Upper lobe of left lung (tissue), 4 donors: ENCODE results near the gene RSPH9.

Experiments used
- CTCF ChIP-seq, 6 experiments: fragments of 450-650 bp in 4 of 6; fragments of 200-600 bp in 2 of 6; sonication (generic) in 2 of 6; IDR thresholded peaks; one replicate each; pipeline ENCODE4 v1.5.1; 2016 to 2019; ENCODE audit warnings: antibody characterized with exemption in 6 of 6
- POLR2A ChIP-seq, 4 donors: fragments of 450-650 bp; IDR thresholded peaks; one replicate each; pipeline ENCODE4 v1.5.1; 2016 to 2017; ENCODE audit warnings: antibody characterized with exemption in 4 of 4, mild to moderate bottlenecking in 2 of 4
- POLR2AphosphoS5 ChIP-seq, 2 donors: sonication (generic); formaldehyde crosslinking; IDR thresholded peaks; one replicate each; pipeline ENCODE4 v1.5.1; 2017; ENCODE audit warnings: antibody characterized with exemption in 2 of 2

DNA sequence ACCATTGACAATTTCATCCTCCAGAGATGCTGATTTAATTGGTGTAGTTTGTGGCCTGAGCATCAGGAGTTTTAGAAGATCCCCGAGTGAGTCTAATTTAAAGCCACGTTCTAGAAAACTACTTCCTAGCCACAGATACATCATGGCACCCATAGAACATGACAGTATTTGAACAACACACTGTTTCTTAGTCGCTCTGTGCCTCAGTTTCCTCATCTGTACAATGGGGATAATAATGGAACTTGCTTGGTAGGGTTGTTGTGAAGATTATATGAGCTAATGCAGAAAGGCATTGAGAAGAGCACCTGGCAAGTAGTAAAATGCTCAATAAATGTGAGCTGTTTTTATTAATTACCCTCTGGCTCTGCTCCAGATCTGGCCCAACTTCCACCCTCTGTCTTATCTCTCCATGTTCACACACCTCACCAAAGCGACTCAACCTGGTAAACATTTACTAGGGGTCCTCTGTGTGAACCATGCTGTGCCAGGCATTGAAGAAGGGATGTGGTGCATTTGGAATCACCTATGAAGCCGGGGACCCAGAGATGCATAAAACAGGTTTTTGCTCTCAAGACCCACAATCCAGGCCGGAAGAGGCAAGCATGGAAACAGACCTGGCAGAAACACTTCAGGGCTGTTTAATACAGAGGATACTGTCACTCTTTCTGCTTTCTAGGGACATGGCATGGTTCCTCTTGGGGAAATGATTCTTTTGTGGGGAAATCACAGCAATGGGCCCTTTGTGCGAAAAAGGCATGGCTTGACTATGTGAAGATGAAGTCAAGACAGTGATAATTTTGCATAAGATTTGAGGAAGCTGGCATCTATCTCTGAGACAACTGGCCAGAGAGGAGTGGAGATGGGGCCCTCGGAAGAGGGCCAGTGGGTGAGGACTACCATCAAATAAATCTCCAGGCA, 58.9 kb downstream of the RSPH9 start:
- no peak for TF ChIP-seq CTCF (IDR thresholded peaks at IDR 0.05)
- no peak for TF ChIP-seq POLR2AphosphoS5 (IDR thresholded peaks at IDR 0.05)
- no peak for TF ChIP-seq POLR2A (IDR thresholded peaks at IDR 0.05)
